ENCODE measurements around the gene QPCTL. TPM values are rescaled to one million over a fixed set of nuclear protein-coding genes. Genes with fewer than 3 reads are reported as not detected.
A peak's percentile ranks its signal among the peaks of the same experiment; 100 is the strongest.

QPCTL gene
- total and polyA plus RNA-seq, 2 of the 13 experiments (the other 11 are each of a cell fraction or from before 2014, with no cell fraction given), result 16.0 to 19.1 TPM

GRCh38 chr19:45657520-45658167 is 34.8 kb upstream of the QPCTL start (continued):
- no peak for TF ChIP-seq SNAPC4 (CRISPR knock-in tag; IDR thresholded peaks at IDR 0.05)
- 0 out of 2 replicates have a peak, but pooled peaks have one; percentile 22 for TF ChIP-seq ERF (CRISPR knock-in tag; IDR thresholded peaks at IDR 0.05)
- TF ChIP-seq ZNF12 (CRISPR knock-in tag; IDR thresholded peaks at IDR 0.05), result no peak
- 0 out of 2 replicates have a peak, but pooled peaks have one; percentile 23 for TF ChIP-seq NR2F6 (IDR thresholded peaks at IDR 0.05)
- TF ChIP-seq NR2F6 (CRISPR knock-in tag; IDR thresholded peaks at IDR 0.05), result peak; percentile 9; the same call in 1 of the 2 replicates
- TF ChIP-seq GZF1 (CRISPR knock-in tag; IDR thresholded peaks at IDR 0.05), result no peak
- no peak for TF ChIP-seq LRRFIP1 (CRISPR knock-in tag; conservative IDR thresholded peaks at IDR 0.05)
- TF ChIP-seq ZBTB43 (CRISPR knock-in tag; conservative IDR thresholded peaks at IDR 0.05), result no peak
- TF ChIP-seq SKI (IDR thresholded peaks at IDR 0.05; ENCODE audit: partially characterized antibody), result peak; percentile 62
- no peak for TF ChIP-seq ZNF10 (CRISPR knock-in tag; IDR thresholded peaks at IDR 0.05; ENCODE audit: borderline replicate concordance, low read depth)
- no peak for TF ChIP-seq TMF1 (CRISPR knock-in tag; IDR thresholded peaks at IDR 0.05; ENCODE audit: low read depth)
- no peak for TF ChIP-seq ZNF274 (CRISPR knock-in tag; IDR thresholded peaks at IDR 0.05)
- TF ChIP-seq CEBPB (IDR thresholded peaks at IDR 0.05; ENCODE audit: borderline replicate concordance, low read depth, low read length), result no peak
- peak; percentile 82 for TF ChIP-seq FOXA3 (CRISPR knock-in tag; IDR thresholded peaks at IDR 0.05)
- TF ChIP-seq ZBTB3 (CRISPR knock-in tag; IDR thresholded peaks at IDR 0.05; ENCODE audit: borderline replicate concordance, low read depth), result no peak
- no peak for TF ChIP-seq ZHX1 (CRISPR knock-in tag; IDR thresholded peaks at IDR 0.05; ENCODE audit: low read depth)
- no peak for TF ChIP-seq PBX2 (CRISPR knock-in tag; IDR thresholded peaks at IDR 0.05)
- peak; percentile 68 for TF ChIP-seq SAP130 (CRISPR knock-in tag; IDR thresholded peaks at IDR 0.05; ENCODE audit: low read depth)
